ENCODE results near the gene LPIN2. TPM values are rescaled to one million over a fixed set of nuclear protein-coding genes. Genes with fewer than 3 reads are reported as not detected.

The LPIN2 gene
- total RNA-seq, 1 donor from 2014 or later: 44.9 TPM

DNA sequence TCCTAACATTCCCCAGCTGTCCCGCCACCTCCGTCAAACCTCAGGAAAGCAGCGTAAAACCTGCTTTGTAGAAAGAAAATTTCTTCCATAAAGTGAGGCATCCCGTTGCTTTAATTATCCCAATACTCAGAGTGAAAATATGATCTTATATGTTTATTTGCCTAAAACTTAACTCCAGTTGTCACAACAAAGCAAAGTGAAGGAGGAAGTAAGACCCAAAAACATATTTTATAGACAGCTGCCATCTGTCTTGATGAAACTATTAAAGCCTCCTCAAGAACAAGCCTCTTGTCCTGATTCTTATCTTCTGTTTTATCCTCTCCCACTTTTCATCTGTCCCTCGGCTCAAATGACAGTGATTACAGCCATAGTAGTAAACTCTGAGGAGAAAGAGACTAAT lies 28.9 kb upstream of the LPIN2 start:
- no peaks in the 10 kb centered on the region for H3K9me3 Mint-ChIP-seq
- no peaks in the 10 kb centered on the region for H3K27me3 Mint-ChIP-seq (ENCODE audit: low read depth)
- no peak for DNase-seq (ENCODE audit: low spot score in 2 of 2, unreplicated experiment in 2 of 2)
- peaks cover 45% of the 10 kb centered on the region for H3K4me1 Mint-ChIP-seq
- H3K36me3 Mint-ChIP-seq: no peaks in the 10 kb centered on the region
- TF ChIP-seq, protein P1, sequence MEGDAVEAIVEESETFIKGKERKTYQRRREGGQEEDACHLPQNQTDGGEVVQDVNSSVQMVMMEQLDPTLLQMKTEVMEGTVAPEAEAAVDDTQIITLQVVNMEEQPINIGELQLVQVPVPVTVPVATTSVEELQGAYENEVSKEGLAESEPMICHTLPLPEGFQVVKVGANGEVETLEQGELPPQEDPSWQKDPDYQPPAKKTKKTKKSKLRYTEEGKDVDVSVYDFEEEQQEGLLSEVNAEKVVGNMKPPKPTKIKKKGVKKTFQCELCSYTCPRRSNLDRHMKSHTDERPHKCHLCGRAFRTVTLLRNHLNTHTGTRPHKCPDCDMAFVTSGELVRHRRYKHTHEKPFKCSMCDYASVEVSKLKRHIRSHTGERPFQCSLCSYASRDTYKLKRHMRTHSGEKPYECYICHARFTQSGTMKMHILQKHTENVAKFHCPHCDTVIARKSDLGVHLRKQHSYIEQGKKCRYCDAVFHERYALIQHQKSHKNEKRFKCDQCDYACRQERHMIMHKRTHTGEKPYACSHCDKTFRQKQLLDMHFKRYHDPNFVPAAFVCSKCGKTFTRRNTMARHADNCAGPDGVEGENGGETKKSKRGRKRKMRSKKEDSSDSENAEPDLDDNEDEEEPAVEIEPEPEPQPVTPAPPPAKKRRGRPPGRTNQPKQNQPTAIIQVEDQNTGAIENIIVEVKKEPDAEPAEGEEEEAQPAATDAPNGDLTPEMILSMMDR (IDR thresholded peaks at IDR 0.05; ENCODE audit: unreplicated experiment): no peak
- H3K27ac Mint-ChIP-seq: peak overlapping the region; percentile 86
- H3K4me3 Mint-ChIP-seq: no peak overlapping the region

DNA sequence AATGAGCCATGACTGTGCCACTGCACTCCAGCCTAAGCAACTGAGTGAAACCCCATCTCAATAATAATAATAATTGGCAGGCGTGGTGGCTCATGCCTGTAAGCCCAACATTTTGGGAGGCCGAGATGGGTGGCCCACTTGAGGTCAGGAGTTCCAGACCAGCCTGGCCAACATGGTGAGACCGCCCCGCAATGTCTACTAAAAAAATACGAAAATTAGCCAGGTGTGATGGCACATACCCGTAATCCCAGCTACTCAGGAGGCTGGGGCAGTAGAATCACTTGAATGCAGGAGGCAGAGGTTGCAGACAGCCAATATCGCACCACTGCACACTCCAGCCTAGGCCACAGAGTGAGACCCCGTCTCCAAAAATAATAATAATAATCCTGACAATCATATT lies 27.9 kb upstream of the LPIN2 start:
- no peak for DNase-seq (ENCODE audit: low spot score in 2 of 2, unreplicated experiment in 2 of 2)
- Mint-ChIP-seq H3K36me3 (no peaks in the 10 kb centered on the region), H3K27ac (no peak overlapping the region), H3K27me3 (ENCODE audit: low read depth) (no peaks in the 10 kb centered on the region), H3K9me3 (no peaks in the 10 kb centered on the region), H3K4me1 (peaks cover 38% of the 10 kb centered on the region), H3K4me3 (no peak overlapping the region)
- TF ChIP-seq, protein P1 (IDR thresholded peaks at IDR 0.05; ENCODE audit: unreplicated experiment): no peak

DNA sequence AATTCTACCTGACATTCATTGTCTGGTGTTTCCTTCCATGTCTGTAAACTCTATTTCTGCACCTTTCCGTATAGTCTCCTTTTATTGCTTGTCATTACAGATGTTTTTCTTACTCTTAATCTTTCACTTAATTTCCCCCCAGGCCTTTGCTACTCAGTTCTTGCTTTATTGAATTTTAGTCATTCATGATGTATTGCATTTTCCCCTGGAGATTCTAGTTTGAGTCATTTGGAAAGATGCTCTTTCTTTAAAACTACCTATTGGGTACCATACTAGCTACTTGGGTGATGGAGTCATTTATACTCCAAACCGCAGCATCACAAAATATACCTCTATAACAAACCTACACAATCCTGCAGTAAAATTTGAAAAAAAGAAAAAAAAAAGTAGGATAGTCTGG lies 27.2 kb upstream of the LPIN2 start:
- Mint-ChIP-seq H3K27ac (no peak overlapping the region), H3K4me1 (peaks cover 32% of the 10 kb centered on the region), H3K9me3 (no peaks in the 10 kb centered on the region), H3K4me3 (no peak overlapping the region), H3K27me3 (ENCODE audit: low read depth) (no peaks in the 10 kb centered on the region), H3K36me3 (no peaks in the 10 kb centered on the region)
- DNase-seq (ENCODE audit: low spot score in 2 of 2, unreplicated experiment in 2 of 2): no peak
- TF ChIP-seq, protein P1 (IDR thresholded peaks at IDR 0.05; ENCODE audit: unreplicated experiment): no peak

DNA sequence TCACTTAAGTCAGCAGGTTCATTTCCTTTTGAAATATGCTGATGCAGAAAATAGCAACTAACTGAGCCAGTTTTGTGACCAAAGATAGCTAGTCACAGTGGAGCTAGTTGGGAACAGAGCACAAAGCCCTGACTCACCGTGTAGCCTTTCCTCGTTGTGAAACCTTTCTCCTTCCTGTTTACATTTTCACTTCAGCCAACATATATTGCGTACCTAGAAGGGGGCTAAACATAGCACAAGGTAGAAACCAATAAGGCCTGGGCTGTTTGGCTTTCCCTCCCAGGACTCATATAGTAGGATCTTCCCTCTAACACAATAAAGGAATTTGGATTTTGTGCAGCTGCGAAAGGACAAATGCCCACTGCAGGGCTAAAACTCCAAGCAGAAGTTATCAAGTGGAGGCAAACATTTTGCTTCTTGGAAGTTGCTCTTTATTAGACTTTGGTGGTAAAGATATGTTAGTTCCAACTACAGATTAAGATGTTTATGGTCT lies 24.5 kb upstream of the LPIN2 start:
- no peaks in the 10 kb centered on the region for H3K27me3 Mint-ChIP-seq (ENCODE audit: low read depth)
- peaks cover 27% of the 10 kb centered on the region for H3K4me1 Mint-ChIP-seq
- DNase-seq (ENCODE audit: low spot score in 2 of 2, unreplicated experiment in 2 of 2): no peak
- no peak overlapping the region for H3K4me3 Mint-ChIP-seq
- H3K36me3 Mint-ChIP-seq: no peaks in the 10 kb centered on the region
- no peak overlapping the region for H3K27ac Mint-ChIP-seq
- H3K9me3 Mint-ChIP-seq: no peaks in the 10 kb centered on the region
- TF ChIP-seq, protein P1 (IDR thresholded peaks at IDR 0.05; ENCODE audit: unreplicated experiment): no peak

DNA sequence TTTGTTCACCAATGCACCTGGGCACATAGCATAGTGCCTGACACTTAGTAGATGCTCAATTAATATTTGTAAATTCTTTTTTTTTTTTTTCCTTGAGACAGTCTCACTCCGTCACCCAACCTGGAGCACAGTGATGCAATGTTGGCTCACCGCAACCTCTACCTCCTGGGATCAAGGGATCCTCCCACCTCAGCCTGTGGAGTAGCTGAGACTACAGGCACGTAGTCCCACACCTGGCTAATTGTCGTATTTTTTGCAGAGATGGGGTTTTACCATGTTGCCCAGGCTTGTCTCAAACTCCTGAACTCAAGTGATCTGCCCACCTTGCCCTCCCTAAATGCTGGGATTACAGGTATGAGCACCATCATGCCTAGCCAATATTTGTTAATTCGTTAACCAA lies 23.2 kb upstream of the LPIN2 start:
- Mint-ChIP-seq H3K4me1 (peaks cover 14% of the 10 kb centered on the region), H3K9me3 (no peaks in the 10 kb centered on the region), H3K27ac (no peak overlapping the region), H3K4me3 (no peak overlapping the region), H3K36me3 (no peaks in the 10 kb centered on the region), H3K27me3 (ENCODE audit: low read depth) (no peaks in the 10 kb centered on the region)
- DNase-seq (ENCODE audit: low spot score in 2 of 2, unreplicated experiment in 2 of 2): no peak
- TF ChIP-seq, protein P1 (IDR thresholded peaks at IDR 0.05; ENCODE audit: unreplicated experiment): no peak

DNA sequence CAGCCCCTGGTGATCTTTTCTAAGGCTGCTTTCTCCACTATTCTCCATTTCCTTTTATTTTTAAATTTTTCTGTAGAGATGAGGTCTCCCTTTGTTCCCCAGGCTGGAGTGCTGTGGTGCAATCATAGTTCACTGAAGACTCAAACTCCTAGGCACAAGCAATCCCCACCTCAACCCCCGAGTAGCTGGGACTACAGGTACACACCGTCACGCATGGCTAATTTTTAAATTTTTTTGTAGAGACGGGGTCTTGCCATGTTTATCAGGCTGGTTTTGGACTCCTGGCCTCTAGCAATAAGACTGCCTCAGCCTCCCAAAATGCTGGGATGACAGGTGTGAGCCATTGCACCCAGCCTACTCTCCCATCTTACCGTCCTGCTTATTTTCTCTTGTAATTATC lies 22.7 kb upstream of the LPIN2 start:
- Mint-ChIP-seq H3K4me3 (no peak overlapping the region), H3K9me3 (no peaks in the 10 kb centered on the region), H3K36me3 (no peaks in the 10 kb centered on the region), H3K27me3 (ENCODE audit: low read depth) (no peaks in the 10 kb centered on the region), H3K27ac (no peak overlapping the region), H3K4me1 (peaks cover 14% of the 10 kb centered on the region)
- TF ChIP-seq, protein P1 (IDR thresholded peaks at IDR 0.05; ENCODE audit: unreplicated experiment): no peak
- DNase-seq (ENCODE audit: low spot score in 2 of 2, unreplicated experiment in 2 of 2): no peak
